Esophagus muscularis mucosa (tissue), 4 donors: ENCODE measurements around the gene PRKCQ. TPM values are rescaled to one million over a fixed set of nuclear protein-coding genes. Genes with fewer than 3 reads are reported as not detected.
"Not testable (repeated sequence)": the region's sequence is repeated elsewhere in the genome, so short reads cannot be mapped to it uniquely, and the experiment has no call there.

ENCODE experiments used
- DNase-seq: peaks from one replicate; pipeline ENCODE4 v3.0.0-alpha.2; 2017; ENCODE audit errors: extremely low spot score
- H3K27ac ChIP-seq, 4 donors: fragments of 200-600 bp; sonication (generic); replicated peaks in 1 of 4; 1 replicate in 3 of 4; 2 replicates in 1 of 4; pipeline ENCODE4 v1.5.1; 2016 to 2019; ENCODE audit warnings: mild to moderate bottlenecking in 1 of 4
- H3K27me3 ChIP-seq, 4 donors: fragments of 200-600 bp; sonication (generic); one replicate each; pipeline versions ENCODE4 v1.5.1 to v1.6.0; 2016 to 2019
- H3K36me3 ChIP-seq, 4 donors: fragments of 200-600 bp; sonication (generic); one replicate each; pipeline ENCODE4 v1.5.1; 2016 to 2019
- H3K4me1 ChIP-seq, 4 donors: fragments of 200-600 bp; sonication (generic); one replicate each; pipeline ENCODE4 v1.5.1; 2016 to 2019
- H3K4me3 ChIP-seq, 4 donors: fragments of 200-600 bp; sonication (generic); 1 replicate in 2 of 4; 2 replicates in 2 of 4; pipeline ENCODE4 v1.5.1; 2016 to 2019; ENCODE audit warnings: mild to moderate bottlenecking in 4 of 4, moderate library complexity in 1 of 4
- H3K9me3 ChIP-seq, 4 donors: fragments of 200-600 bp; sonication (generic); 1 replicate in 3 of 4; 2 replicates in 1 of 4; pipeline ENCODE4 v1.5.1; 2016 to 2019
- EP300 ChIP-seq: sonication (generic); formaldehyde crosslinking; IDR thresholded peaks from one replicate; pipeline ENCODE4 v1.6.1; 2017; ENCODE audit warnings: antibody characterized with exemption
- POLR2A ChIP-seq: fragments of 450-650 bp; IDR thresholded peaks from one replicate; pipeline ENCODE4 v1.6.1; 2017; ENCODE audit warnings: antibody characterized with exemption, moderate library complexity, mild to moderate bottlenecking, low read depth
- POLR2AphosphoS5 ChIP-seq, 2 donors: sonication (generic); formaldehyde crosslinking; IDR thresholded peaks; one replicate each; pipeline ENCODE4 v1.6.1; 2017; ENCODE audit warnings: antibody characterized with exemption in 2 of 2
- WGBS: methylation state at CpG from one replicate; pipeline ENCODE4 v1.1.5; 2018; 5-methylcytosine and 5-hydroxymethylcytosine counted together
- intact Hi-C: fragments of 100-400 bp; cut with DNase I; formaldehyde crosslinking; loops from one replicate; pipeline ENCODE4 v1.15.1; 2023
- total RNA-seq, 4 donors: library from RNA; depleted of rRNA; stranded (reverse); fragments of >200 nt; gene quantifications; one replicate each; pipeline versions ENCODE4 v1.1.0 to v1.2.1, GENCODE V29; 2016
- TF ChIP-seq, protein P1 (sequence below), 3 experiments: fragments of 200-600 bp in 2 of 3; fragments of 450-650 bp in 1 of 3; sonication (generic) in 2 of 3; IDR thresholded peaks; one replicate each; pipeline ENCODE4 v1.5.1; 2017 to 2019; ENCODE audit warnings: antibody characterized with exemption in 3 of 3, mild to moderate bottlenecking in 2 of 3, moderate library complexity in 1 of 3

Gene PRKCQ
- total RNA-seq, 4 donors from 2014 or later, result 4.6 to 9.4 (median 6.8) TPM

DNA sequence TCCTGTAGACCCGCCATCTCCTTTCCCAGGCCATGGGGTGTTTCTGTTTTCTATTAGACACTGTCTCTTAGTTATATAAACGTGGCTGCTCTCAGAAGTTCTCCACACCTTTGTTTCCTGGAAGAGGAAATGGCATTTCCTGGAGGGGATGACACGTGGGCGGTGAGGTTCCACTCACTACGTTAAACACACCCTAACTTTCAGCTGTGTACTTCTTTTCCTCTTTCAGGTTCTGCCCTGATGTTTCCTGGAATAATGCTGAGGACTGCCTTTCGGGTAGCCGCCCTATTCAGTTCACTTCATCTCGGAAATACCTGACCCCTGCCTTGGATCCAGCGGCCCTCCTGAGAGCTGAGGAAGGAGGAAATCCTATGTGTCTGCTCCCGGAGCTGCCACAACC lies 3.4 kb upstream of the PRKCQ start:
- WGBS, result 88% methylated on average over 10 of the region's 10 CpGs
- no peak overlapping the region for H3K4me3 ChIP-seq
- TF ChIP-seq EP300 (no peak), POLR2A (no peak), POLR2AphosphoS5 (IDR thresholded peaks at IDR 0.05) (no peak)
- TF ChIP-seq, protein P1, sequence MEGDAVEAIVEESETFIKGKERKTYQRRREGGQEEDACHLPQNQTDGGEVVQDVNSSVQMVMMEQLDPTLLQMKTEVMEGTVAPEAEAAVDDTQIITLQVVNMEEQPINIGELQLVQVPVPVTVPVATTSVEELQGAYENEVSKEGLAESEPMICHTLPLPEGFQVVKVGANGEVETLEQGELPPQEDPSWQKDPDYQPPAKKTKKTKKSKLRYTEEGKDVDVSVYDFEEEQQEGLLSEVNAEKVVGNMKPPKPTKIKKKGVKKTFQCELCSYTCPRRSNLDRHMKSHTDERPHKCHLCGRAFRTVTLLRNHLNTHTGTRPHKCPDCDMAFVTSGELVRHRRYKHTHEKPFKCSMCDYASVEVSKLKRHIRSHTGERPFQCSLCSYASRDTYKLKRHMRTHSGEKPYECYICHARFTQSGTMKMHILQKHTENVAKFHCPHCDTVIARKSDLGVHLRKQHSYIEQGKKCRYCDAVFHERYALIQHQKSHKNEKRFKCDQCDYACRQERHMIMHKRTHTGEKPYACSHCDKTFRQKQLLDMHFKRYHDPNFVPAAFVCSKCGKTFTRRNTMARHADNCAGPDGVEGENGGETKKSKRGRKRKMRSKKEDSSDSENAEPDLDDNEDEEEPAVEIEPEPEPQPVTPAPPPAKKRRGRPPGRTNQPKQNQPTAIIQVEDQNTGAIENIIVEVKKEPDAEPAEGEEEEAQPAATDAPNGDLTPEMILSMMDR (IDR thresholded peaks at IDR 0.05), result no peak
- no peak for DNase-seq
- no peaks in the 10 kb centered on the region for H3K36me3 ChIP-seq
- no peaks in the 10 kb centered on the region for H3K9me3 ChIP-seq
- intact Hi-C loops, result no loop called here
- peaks cover 0 to 14% (median 12%) of the 10 kb centered on the region in 4 donors for H3K4me1 ChIP-seq
- peaks cover 0 to 27% (median 7%) of the 10 kb centered on the region in 4 donors for H3K27me3 ChIP-seq
- no peak overlapping the region for H3K27ac ChIP-seq

DNA sequence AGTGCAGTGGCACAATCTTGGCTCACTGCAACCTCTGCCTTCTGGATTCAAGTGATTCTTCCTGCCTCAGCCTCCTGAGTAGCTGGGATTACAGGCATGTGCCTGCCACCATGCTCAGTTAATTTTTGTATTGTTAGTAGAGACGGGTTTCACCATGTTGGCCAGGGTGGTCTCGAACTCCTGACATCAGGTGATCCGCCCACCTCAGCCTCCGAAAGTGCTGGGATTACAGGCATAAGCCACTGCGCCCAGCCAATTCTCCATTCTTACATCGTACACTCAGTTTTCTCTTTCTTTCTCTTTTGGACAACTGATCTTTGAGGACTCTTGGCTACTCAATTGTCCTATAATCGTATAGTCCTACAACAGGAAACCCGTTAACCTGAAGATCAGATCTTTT lies 2.8 kb upstream of the PRKCQ start:
- intact Hi-C loops, H3K4me3 ChIP-seq, DNase-seq, H3K27ac ChIP-seq, H3K36me3 ChIP-seq, H3K9me3 ChIP-seq: not testable (repeated sequence)
- H3K4me1 ChIP-seq, result peaks cover 0 to 14% (median 12%) of the 10 kb centered on the region in 4 donors
- H3K27me3 ChIP-seq, result peaks cover 0 to 32% (median 9%) of the 10 kb centered on the region in 4 donors
- 95% methylated on average over 8 of the region's 8 CpGs for WGBS

DNA sequence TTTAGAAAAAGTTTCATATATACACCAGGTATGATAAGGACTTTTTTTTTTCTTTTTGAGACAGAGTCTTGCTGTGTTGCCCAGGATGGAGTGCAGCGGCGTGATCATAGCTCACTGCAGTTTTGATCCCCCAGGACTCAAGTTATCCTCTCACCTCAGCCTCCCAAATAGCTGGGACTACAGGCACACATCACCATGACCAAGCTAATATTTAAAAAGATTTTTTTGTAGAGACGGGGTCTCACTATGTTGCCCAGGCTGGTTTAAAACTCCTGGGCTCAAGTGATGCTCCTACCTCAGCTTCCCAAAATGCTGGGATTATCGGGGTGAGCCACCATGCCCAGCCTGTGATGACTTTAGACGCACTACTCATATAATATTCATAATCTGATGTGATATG lies 2.2 kb upstream of the PRKCQ start:
- intact Hi-C loops, result no loop called here
- H3K4me1 ChIP-seq, result peaks cover 0 to 14% (median 12%) of the 10 kb centered on the region in 4 donors
- H3K27me3 ChIP-seq, result peaks cover 0 to 37% (median 9%) of the 10 kb centered on the region in 4 donors
- no peak overlapping the region for H3K27ac ChIP-seq
- no peaks in the 10 kb centered on the region for H3K9me3 ChIP-seq
- no peaks in the 10 kb centered on the region for H3K36me3 ChIP-seq
- TF ChIP-seq POLR2AphosphoS5 (IDR thresholded peaks at IDR 0.05) (no peak), EP300 (no peak), POLR2A (no peak)
- TF ChIP-seq, protein P1 (IDR thresholded peaks at IDR 0.05), result no peak
- WGBS, result 96% methylated on average over 5 of the region's 5 CpGs
- no peak for DNase-seq
- no peak overlapping the region for H3K4me3 ChIP-seq

DNA sequence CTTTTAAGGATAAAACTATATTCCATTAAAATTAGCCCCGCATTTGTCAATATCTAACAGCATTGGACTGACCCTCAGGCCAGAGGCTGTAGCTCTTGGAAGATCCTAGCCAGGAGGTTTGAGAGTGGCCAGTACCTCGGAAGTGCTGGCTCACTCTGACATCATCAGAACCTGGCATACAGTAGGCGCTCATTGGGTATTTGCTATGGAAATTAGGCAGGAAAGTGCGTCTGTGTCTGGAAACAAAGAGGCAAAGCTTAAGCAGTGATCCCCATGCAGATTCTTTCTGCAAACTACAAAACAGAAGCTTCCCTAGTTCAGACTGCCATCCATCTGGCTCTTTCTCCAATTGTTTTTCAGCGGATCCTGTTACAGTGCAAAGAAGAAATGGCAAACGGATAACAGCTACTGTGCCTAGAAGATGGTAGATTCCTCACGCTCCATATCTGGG lies 1.7 kb upstream of the PRKCQ start:
- DNase-seq, result no peak
- TF ChIP-seq POLR2AphosphoS5 (IDR thresholded peaks at IDR 0.05) (no peak), EP300 (no peak), POLR2A (no peak)
- TF ChIP-seq, protein P1 (IDR thresholded peaks at IDR 0.05), result no peak
- H3K36me3 ChIP-seq, result no peaks in the 10 kb centered on the region
- intact Hi-C loops, result no loop called here
- peaks cover 0 to 40% (median 9%) of the 10 kb centered on the region in 4 donors for H3K27me3 ChIP-seq
- H3K4me3 ChIP-seq, result no peak overlapping the region
- no peak overlapping the region for H3K27ac ChIP-seq
- WGBS, result 85% methylated on average over 7 of the region's 7 CpGs
- peaks cover 0 to 14% (median 12%) of the 10 kb centered on the region in 4 donors for H3K4me1 ChIP-seq
- H3K9me3 ChIP-seq, result no peaks in the 10 kb centered on the region

DNA sequence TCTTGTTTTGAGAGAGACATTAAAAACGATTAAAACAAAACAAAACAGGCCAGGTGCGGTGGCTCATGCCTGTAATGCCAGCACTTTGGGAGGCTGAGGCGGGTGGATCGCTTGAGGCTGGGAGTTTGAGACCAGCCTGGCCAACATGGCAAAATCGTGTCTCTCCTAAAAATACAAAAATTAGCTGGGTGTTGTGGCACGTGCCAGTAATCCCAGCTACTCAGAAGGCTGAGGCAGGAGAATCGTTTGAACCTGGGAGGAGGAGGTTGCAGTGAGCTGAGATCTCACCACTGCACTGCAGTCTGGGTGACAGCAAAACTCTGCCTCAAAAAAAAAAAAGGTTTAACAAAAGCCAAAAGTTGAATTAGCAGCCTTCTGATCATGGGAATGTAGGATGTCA lies 1.1 kb upstream of the PRKCQ start:
- peaks cover 0 to 14% (median 12%) of the 10 kb centered on the region in 4 donors for H3K4me1 ChIP-seq
- H3K27me3 ChIP-seq, result peaks cover 0 to 46% (median 9%) of the 10 kb centered on the region in 4 donors
- WGBS, result 51% methylated on average over 7 of the region's 7 CpGs
- DNase-seq, intact Hi-C loops, H3K36me3 ChIP-seq, H3K9me3 ChIP-seq, H3K27ac ChIP-seq: not testable (repeated sequence)
- peak overlapping the region; percentile 5 to 61 (median 61) for H3K4me3 ChIP-seq
